ENCODE measurements around the gene NUP188. TPM values are rescaled to one million over a fixed set of nuclear protein-coding genes. Genes with fewer than 3 reads are reported as not detected.

NUP188 gene
- total RNA-seq, 1 experiment from 2014 or later: 98.9 TPM

DNA sequence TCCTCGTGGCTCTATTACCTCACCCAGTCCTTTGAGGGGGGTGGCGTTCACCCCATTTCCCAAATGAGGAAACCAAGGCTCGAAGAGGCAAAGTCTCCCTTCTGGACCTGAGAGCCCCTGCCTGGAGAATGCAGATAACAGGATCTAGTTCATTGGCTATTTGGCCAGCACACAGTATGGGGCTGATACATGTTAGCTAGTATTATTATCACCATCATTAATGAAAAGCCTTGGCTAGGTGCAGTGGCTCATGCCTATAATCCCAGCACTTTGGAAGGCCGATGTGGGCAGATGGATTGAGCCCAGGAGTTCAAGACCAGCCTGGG lies 76.4 kb downstream of the NUP188 start:
- ChIA-PET CTCF (interaction anchor here (1.1 kb wide), 1 partner anchor 15 kb away, joined by 4 read pairs; no protein-coding TSS in a partner anchor), POLR2A (interaction anchor here (0.5 kb wide), 1 partner anchor 217 kb away, joined by 3 read pairs; no protein-coding TSS in a partner anchor)
- TF ChIP-seq, protein P1, sequence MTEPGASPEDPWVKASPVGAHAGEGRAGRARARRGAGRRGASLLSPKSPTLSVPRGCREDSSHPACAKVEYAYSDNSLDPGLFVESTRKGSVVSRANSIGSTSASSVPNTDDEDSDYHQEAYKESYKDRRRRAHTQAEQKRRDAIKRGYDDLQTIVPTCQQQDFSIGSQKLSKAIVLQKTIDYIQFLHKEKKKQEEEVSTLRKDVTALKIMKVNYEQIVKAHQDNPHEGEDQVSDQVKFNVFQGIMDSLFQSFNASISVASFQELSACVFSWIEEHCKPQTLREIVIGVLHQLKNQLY (CRISPR knock-in tag; IDR thresholded peaks at IDR 0.05): no peak
- no peak for TF ChIP-seq ATF1 (CRISPR knock-in tag; IDR thresholded peaks at IDR 0.05)
- TF ChIP-seq, protein P2, sequence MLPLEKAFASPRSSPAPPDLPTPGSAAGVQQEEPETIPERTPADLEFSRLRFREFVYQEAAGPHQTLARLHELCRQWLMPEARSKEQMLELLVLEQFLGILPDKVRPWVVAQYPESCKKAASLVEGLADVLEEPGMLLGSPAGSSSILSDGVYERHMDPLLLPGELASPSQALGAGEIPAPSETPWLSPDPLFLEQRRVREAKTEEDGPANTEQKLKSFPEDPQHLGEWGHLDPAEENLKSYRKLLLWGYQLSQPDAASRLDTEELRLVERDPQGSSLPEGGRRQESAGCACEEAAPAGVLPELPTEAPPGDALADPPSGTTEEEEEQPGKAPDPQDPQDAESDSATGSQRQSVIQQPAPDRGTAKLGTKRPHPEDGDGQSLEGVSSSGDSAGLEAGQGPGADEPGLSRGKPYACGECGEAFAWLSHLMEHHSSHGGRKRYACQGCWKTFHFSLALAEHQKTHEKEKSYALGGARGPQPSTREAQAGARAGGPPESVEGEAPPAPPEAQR (CRISPR knock-in tag; IDR thresholded peaks at IDR 0.05): no peak
- no peak for TF ChIP-seq NR1H2 (CRISPR knock-in tag; IDR thresholded peaks at IDR 0.05)
- TF ChIP-seq ZBTB21 (CRISPR knock-in tag; IDR thresholded peaks at IDR 0.05; ENCODE audit: borderline replicate concordance): no peak
- TF ChIP-seq ESRRA (CRISPR knock-in tag; IDR thresholded peaks at IDR 0.05; ENCODE audit: borderline replicate concordance): no peak
- TF ChIP-seq SOX15 (CRISPR knock-in tag; IDR thresholded peaks at IDR 0.05): no peak
- no peak for TF ChIP-seq TEAD1 (CRISPR knock-in tag; IDR thresholded peaks at IDR 0.05)
- TF ChIP-seq, protein P3, sequence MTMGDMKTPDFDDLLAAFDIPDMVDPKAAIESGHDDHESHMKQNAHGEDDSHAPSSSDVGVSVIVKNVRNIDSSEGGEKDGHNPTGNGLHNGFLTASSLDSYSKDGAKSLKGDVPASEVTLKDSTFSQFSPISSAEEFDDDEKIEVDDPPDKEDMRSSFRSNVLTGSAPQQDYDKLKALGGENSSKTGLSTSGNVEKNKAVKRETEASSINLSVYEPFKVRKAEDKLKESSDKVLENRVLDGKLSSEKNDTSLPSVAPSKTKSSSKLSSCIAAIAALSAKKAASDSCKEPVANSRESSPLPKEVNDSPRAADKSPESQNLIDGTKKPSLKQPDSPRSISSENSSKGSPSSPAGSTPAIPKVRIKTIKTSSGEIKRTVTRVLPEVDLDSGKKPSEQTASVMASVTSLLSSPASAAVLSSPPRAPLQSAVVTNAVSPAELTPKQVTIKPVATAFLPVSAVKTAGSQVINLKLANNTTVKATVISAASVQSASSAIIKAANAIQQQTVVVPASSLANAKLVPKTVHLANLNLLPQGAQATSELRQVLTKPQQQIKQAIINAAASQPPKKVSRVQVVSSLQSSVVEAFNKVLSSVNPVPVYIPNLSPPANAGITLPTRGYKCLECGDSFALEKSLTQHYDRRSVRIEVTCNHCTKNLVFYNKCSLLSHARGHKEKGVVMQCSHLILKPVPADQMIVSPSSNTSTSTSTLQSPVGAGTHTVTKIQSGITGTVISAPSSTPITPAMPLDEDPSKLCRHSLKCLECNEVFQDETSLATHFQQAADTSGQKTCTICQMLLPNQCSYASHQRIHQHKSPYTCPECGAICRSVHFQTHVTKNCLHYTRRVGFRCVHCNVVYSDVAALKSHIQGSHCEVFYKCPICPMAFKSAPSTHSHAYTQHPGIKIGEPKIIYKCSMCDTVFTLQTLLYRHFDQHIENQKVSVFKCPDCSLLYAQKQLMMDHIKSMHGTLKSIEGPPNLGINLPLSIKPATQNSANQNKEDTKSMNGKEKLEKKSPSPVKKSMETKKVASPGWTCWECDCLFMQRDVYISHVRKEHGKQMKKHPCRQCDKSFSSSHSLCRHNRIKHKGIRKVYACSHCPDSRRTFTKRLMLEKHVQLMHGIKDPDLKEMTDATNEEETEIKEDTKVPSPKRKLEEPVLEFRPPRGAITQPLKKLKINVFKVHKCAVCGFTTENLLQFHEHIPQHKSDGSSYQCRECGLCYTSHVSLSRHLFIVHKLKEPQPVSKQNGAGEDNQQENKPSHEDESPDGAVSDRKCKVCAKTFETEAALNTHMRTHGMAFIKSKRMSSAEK (CRISPR knock-in tag; IDR thresholded peaks at IDR 0.05; ENCODE audit: borderline replicate concordance): no peak
- TF ChIP-seq ETV6 (CRISPR knock-in tag; IDR thresholded peaks at IDR 0.05): no peak
- TF ChIP-seq ZNF121 (CRISPR knock-in tag; IDR thresholded peaks at IDR 0.05): no peak
- no peak for TF ChIP-seq TEAD4 (CRISPR knock-in tag; IDR thresholded peaks at IDR 0.05)
- no peak for TF ChIP-seq MXD4 (CRISPR knock-in tag; IDR thresholded peaks at IDR 0.05; ENCODE audit: borderline replicate concordance)
- TF ChIP-seq ELF4 (CRISPR knock-in tag; IDR thresholded peaks at IDR 0.05; ENCODE audit: low read depth): no peak
- TF ChIP-seq OVOL2 (CRISPR knock-in tag; IDR thresholded peaks at IDR 0.05; ENCODE audit: borderline replicate concordance): no peak
- no peak for TF ChIP-seq NFATC4 (CRISPR knock-in tag; IDR thresholded peaks at IDR 0.05)
- TF ChIP-seq, protein P4, sequence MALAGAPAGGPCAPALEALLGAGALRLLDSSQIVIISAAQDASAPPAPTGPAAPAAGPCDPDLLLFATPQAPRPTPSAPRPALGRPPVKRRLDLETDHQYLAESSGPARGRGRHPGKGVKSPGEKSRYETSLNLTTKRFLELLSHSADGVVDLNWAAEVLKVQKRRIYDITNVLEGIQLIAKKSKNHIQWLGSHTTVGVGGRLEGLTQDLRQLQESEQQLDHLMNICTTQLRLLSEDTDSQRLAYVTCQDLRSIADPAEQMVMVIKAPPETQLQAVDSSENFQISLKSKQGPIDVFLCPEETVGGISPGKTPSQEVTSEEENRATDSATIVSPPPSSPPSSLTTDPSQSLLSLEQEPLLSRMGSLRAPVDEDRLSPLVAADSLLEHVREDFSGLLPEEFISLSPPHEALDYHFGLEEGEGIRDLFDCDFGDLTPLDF (CRISPR knock-in tag; IDR thresholded peaks at IDR 0.05): no peak
- TF ChIP-seq, protein P5, sequence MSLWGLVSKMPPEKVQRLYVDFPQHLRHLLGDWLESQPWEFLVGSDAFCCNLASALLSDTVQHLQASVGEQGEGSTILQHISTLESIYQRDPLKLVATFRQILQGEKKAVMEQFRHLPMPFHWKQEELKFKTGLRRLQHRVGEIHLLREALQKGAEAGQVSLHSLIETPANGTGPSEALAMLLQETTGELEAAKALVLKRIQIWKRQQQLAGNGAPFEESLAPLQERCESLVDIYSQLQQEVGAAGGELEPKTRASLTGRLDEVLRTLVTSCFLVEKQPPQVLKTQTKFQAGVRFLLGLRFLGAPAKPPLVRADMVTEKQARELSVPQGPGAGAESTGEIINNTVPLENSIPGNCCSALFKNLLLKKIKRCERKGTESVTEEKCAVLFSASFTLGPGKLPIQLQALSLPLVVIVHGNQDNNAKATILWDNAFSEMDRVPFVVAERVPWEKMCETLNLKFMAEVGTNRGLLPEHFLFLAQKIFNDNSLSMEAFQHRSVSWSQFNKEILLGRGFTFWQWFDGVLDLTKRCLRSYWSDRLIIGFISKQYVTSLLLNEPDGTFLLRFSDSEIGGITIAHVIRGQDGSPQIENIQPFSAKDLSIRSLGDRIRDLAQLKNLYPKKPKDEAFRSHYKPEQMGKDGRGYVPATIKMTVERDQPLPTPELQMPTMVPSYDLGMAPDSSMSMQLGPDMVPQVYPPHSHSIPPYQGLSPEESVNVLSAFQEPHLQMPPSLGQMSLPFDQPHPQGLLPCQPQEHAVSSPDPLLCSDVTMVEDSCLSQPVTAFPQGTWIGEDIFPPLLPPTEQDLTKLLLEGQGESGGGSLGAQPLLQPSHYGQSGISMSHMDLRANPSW (CRISPR knock-in tag; conservative IDR thresholded peaks at IDR 0.05; ENCODE audit: low read depth): no peak
- TF ChIP-seq ZNF317 (CRISPR knock-in tag; IDR thresholded peaks at IDR 0.05; ENCODE audit: borderline replicate concordance, low read depth): no peak
- Mint-ChIP-seq H3K4me3 (no peak overlapping the region), H3K27me3 (ENCODE audit: low read depth) (no peaks in the 10 kb centered on the region), H3K27ac (peak overlapping the region; percentile 80), H3K4me1 (peaks cover 24% of the 10 kb centered on the region), H3K36me3 (peaks cover 2% of the 10 kb centered on the region; the same call in 1 of the 2 replicates), H3K9me3 (no peaks in the 10 kb centered on the region)
- ATAC-seq: no peak
- no peak for DNase-seq (ENCODE audit: low spot score)

All from WTC11 (cell line).